Measurements from ENCODE around the gene BRD8.

DNA sequence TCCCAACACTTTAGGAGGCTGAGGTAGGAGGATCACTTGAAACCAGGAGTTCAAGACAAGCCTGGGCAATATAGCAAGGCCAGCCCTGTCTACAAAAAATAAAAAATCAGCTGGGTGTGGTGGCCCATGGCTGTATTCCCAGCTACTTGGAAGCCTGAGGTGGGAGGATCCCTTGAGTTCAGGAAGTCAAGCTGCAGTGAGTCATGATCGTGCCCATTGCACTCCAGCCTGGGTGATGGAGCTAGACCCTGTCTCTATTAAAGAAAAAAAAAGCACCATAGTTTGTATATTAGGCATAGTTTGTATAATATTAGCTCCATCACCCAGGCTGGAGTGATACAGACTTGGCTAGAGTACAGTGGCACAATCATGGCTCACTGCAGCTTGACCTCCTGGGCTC lies 29.6 kb downstream of the BRD8 start:
- TF ChIP-seq GATA2 (CRISPR knock-in tag; IDR thresholded peaks at IDR 0.05) (no peak), FOXJ3 (CRISPR knock-in tag; IDR thresholded peaks at IDR 0.05) (no peak), FOXM1 (IDR thresholded peaks at IDR 0.05; ENCODE audit: low read depth) (no peak)
- TF ChIP-seq, protein P1, sequence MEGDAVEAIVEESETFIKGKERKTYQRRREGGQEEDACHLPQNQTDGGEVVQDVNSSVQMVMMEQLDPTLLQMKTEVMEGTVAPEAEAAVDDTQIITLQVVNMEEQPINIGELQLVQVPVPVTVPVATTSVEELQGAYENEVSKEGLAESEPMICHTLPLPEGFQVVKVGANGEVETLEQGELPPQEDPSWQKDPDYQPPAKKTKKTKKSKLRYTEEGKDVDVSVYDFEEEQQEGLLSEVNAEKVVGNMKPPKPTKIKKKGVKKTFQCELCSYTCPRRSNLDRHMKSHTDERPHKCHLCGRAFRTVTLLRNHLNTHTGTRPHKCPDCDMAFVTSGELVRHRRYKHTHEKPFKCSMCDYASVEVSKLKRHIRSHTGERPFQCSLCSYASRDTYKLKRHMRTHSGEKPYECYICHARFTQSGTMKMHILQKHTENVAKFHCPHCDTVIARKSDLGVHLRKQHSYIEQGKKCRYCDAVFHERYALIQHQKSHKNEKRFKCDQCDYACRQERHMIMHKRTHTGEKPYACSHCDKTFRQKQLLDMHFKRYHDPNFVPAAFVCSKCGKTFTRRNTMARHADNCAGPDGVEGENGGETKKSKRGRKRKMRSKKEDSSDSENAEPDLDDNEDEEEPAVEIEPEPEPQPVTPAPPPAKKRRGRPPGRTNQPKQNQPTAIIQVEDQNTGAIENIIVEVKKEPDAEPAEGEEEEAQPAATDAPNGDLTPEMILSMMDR (IDR thresholded peaks at IDR 0.05) = no peak
